GM23248 (cell line): Measurements from ENCODE around the gene RETREG1.

ENCODE experiments used
- EZH2 ChIP-seq: fragments of 200-600 bp; sonication (generic); IDR thresholded peaks from 2 replicates; pipeline ENCODE4 v1.6.1; 2018; ENCODE audit warnings: antibody characterized with exemption, mild to moderate bottlenecking; ENCODE audit not compliant: insufficient read depth, poor library complexity, severe bottlenecking
- EZH2phosphoT487 ChIP-seq: fragments of 200-600 bp; sonication (generic); IDR thresholded peaks from 2 replicates; pipeline ENCODE4 v1.6.1; 2018; ENCODE audit warnings: antibody characterized with exemption, moderate library complexity, mild to moderate bottlenecking, low read depth; ENCODE audit not compliant: insufficient read depth

GRCh38 chr5:16618138-16618897, 1.5 kb upstream of the RETREG1 start:
- TF ChIP-seq EZH2, result no peak
- TF ChIP-seq EZH2phosphoT487, result no peak
